ENCODE measurements around the gene NUDT4B.
"Not testable (repeated sequence)": the region's sequence is repeated elsewhere in the genome, so short reads cannot be mapped to it uniquely, and the experiment has no call there.

DNA sequence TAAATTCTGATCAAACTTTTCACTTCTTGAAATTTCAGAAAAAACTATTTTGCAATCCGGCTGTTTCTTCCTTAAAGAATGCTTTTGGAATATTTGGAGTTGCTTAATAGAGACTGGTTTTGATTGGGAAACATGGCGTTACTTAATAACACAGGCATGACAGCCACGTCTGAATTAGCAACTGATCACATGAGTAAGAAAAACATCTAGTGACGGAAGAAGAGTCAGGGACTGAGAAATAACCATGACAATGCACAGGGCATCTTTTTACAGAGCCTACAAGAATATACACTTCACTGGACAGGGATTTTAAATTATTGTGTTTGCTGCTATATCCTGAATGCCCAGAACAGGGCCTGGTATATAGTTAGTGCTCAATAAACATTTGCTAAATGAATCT, 25.1 kb downstream of the NUDT4B start:
- TF ChIP-seq, protein P1, sequence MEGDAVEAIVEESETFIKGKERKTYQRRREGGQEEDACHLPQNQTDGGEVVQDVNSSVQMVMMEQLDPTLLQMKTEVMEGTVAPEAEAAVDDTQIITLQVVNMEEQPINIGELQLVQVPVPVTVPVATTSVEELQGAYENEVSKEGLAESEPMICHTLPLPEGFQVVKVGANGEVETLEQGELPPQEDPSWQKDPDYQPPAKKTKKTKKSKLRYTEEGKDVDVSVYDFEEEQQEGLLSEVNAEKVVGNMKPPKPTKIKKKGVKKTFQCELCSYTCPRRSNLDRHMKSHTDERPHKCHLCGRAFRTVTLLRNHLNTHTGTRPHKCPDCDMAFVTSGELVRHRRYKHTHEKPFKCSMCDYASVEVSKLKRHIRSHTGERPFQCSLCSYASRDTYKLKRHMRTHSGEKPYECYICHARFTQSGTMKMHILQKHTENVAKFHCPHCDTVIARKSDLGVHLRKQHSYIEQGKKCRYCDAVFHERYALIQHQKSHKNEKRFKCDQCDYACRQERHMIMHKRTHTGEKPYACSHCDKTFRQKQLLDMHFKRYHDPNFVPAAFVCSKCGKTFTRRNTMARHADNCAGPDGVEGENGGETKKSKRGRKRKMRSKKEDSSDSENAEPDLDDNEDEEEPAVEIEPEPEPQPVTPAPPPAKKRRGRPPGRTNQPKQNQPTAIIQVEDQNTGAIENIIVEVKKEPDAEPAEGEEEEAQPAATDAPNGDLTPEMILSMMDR (IDR thresholded peaks at IDR 0.05; ENCODE audit: low read length) = not testable (repeated sequence)
- TF ChIP-seq EZH2 (IDR thresholded peaks at IDR 0.05; ENCODE audit: borderline replicate concordance, low read length) = not testable (repeated sequence)
